ENCODE data around the gene BTBD1. TPM values are rescaled to one million over a fixed set of nuclear protein-coding genes. Genes with fewer than 3 reads are reported as not detected.

BTBD1 gene
- total RNA-seq, 1 experiment from 2014 or later, result 80.0 TPM

- ChIA-PET RAD21 (ENCODE audit: low non-redundant PET in 1 of 2, low total read pairs in 2 of 2, uncharacterized antibody in 2 of 2, unreplicated experiment in 2 of 2) (no interaction called here), POLR2A (interaction anchor here (1.0 kb wide), 1 partner anchor 15 kb away, joined by 3 read pairs; the partner anchor contains the start of gene C15orf40), CTCF (interaction anchor here (0.7 to 1.7 kb wide), 3 partner anchors 15 to 465 kb away, joined by 3 to 4 read pairs (median 3); no protein-coding TSS in a partner anchor)
- H3K4me2 ChIP-seq (ENCODE audit: low read length), result no peak overlapping the region
- H4K20me1 ChIP-seq (ENCODE audit: insufficient read depth), result no peaks in the 10 kb centered on the region
- no peaks in the 10 kb centered on the region for H3K27me3 ChIP-seq (ENCODE audit: insufficient read depth, low read length)
- BruUV-seq (replicated peaks), result no TSS peak
- TF ChIP-seq SRF (IDR thresholded peaks at IDR 0.05; ENCODE audit: low read depth) (no peak), EGR1 (IDR thresholded peaks at IDR 0.05; ENCODE audit: low read depth) (no peak), ELF1 (IDR thresholded peaks at IDR 0.05; ENCODE audit: borderline replicate concordance, low read depth) (no peak), EZH2 (IDR thresholded peaks at IDR 0.05) (no peak), RAD21 (IDR thresholded peaks at IDR 0.05; ENCODE audit: low read depth) (no peak), MAX (IDR thresholded peaks at IDR 0.05) (no peak), FOSL1 (IDR thresholded peaks at IDR 0.05; ENCODE audit: low read depth) (no peak), CEBPB (IDR thresholded peaks at IDR 0.05; ENCODE audit: low read depth) (no peak), EZH2phosphoT487 (IDR thresholded peaks at IDR 0.05; ENCODE audit: borderline replicate concordance) (no peak), YY1 (IDR thresholded peaks at IDR 0.05; ENCODE audit: extremely low read depth, insufficient replicate concordance, low read depth, low read length) (no peak), ATF3 (IDR thresholded peaks at IDR 0.05) (no peak), POLR2A (IDR thresholded peaks at IDR 0.05; ENCODE audit: borderline replicate concordance, extremely low read depth, insufficient read depth, insufficient read length) (no peak)
- ATAC-seq (no peak), DNase-seq (ENCODE audit: low read depth, low spot score) (no peak)
- no peak overlapping the region for H3K4me3 ChIP-seq (replicated peaks in 1 of 2; ENCODE audit: low read depth in 1 of 2, low read length in 2 of 2)
- H3K27ac ChIP-seq (ENCODE audit: low read depth, low read length), result no peak overlapping the region
- no peaks in the 10 kb centered on the region for H3K9me3 ChIP-seq (ENCODE audit: control insufficient read depth in 1 of 2, insufficient read depth in 1 of 2, low read depth in 1 of 2, low read length in 2 of 2)
- no peaks in the 10 kb centered on the region for H3K79me2 ChIP-seq (ENCODE audit: insufficient read depth, low read length)
- 0 out of 4 replicates have a peak, but pooled peaks cover 0 to under 1% of the 10 kb centered on the region in 2 experiments for H3K36me3 ChIP-seq (ENCODE audit: control insufficient read depth in 1 of 2, insufficient read depth in 2 of 2, low read length in 2 of 2)
- intact Hi-C loops (cut with micrococcal nuclease), result no loop called here
- no peak overlapping the region for H2AFZ ChIP-seq (ENCODE audit: low read depth, low read length, poor library complexity, severe bottlenecking)
- H3K9ac ChIP-seq (ENCODE audit: low read length), result no peak overlapping the region
- peaks cover 0 to 3% of the 10 kb centered on the region in 2 experiments; a peak in 1 of 4 replicates for H3K4me1 ChIP-seq (ENCODE audit: control insufficient read depth in 1 of 2, insufficient read depth in 2 of 2, low read length in 2 of 2)
- H3K9me2 ChIP-seq (ENCODE audit: insufficient read depth), result no peaks in the 10 kb centered on the region
Measured at GRCh38 chr15:82995938-82996337, 71.1 kb downstream of the BTBD1 start.

All from HCT116 (cell line).